OCI-LY3 (cell line): ENCODE measurements around the gene ITGB6.

Experiments used
- CTCF ChIP-seq: fragments of 200-600, 300-600 bp; sonication (generic); IDR thresholded peaks from 2 replicates; pipeline ENCODE4 v1.5.1; 2014; ENCODE audit warnings: antibody characterized with exemption, low read length, low read depth
- EZH2phosphoT487 ChIP-seq: fragments of 200-600 bp; shearing (Covaris generic); IDR thresholded peaks from 2 replicates; pipeline ENCODE4 v1.6.1; 2018; ENCODE audit warnings: antibody characterized with exemption, mixed run types, low read depth

GRCh38 chr2:160061944-160062291, 138.2 kb downstream of the ITGB6 start:
- no peak for TF ChIP-seq CTCF
- no peak for TF ChIP-seq EZH2phosphoT487
